Measurements from ENCODE around the gene SLC15A4. TPM values are rescaled to one million over a fixed set of nuclear protein-coding genes. Genes with fewer than 3 reads are reported as not detected.

SLC15A4 gene
- total and polyA plus RNA-seq, 5 donors from 2014 or later: 1.7 to 12.4 (median 3.1) TPM

GRCh38 chr12:128793701-128794100 is 30.1 kb downstream of the SLC15A4 start:
- no peaks in the 10 kb centered on the region for H3K4me1 ChIP-seq (ENCODE audit: control insufficient read depth, insufficient read depth, low read length, poor library complexity, severe bottlenecking)
- H3K27me3 ChIP-seq (ENCODE audit: control insufficient read depth, insufficient read depth, low read length): no peaks in the 10 kb centered on the region

DNA sequence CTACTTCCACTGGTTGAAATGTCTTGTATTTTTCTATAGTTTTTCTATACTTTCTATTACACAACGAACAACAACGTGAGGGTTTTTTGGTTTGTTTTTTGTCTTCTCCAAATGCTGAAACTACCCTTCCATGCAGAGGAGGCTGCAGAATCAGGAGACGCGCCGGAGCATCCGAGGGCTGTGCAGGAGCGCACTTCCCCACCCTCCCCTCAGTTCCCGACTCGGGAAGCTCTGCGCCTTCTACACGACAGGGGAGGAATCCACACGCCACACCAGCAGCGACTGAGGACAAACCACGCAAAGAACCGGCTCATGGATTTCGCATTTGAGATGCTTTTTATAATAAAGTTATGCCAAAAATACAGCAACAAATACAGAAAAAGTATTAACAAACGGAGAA is 30.9 kb downstream of the SLC15A4 start:
- Mint-ChIP-seq H3K27ac (no peak overlapping the region), H3K4me1 (peaks cover 8 to 22% (median 10%) of the 10 kb centered on the region in 4 donors), H3K36me3 (peaks cover 32% of the 10 kb centered on the region), H3K4me3 (no peak overlapping the region), H3K27me3 (no peaks in the 10 kb centered on the region), H3K9me3 (no peaks in the 10 kb centered on the region)
- no peaks in the 10 kb centered on the region for H3K4me1 ChIP-seq (ENCODE audit: control insufficient read depth, insufficient read depth, low read length, poor library complexity, severe bottlenecking)
- DNase-seq (no peak), ATAC-seq (ENCODE audit: low read depth in 2 of 2) (no peak)
- no peaks in the 10 kb centered on the region for H3K9me3 ChIP-seq (ENCODE audit: control insufficient read depth in 2 of 2, low read length in 2 of 2)
- no peaks in the 10 kb centered on the region for H3K27me3 ChIP-seq (ENCODE audit: control insufficient read depth, insufficient read depth, low read length)
- peaks cover 43% of the 10 kb centered on the region for H3K36me3 ChIP-seq (ENCODE audit: control insufficient read depth, insufficient read depth, low read length)
- H3K4me3 ChIP-seq (ENCODE audit: low read depth, low read length): no peak overlapping the region
- no peak overlapping the region for H3K27ac ChIP-seq (ENCODE audit: insufficient read depth, low read length, poor library complexity, severe bottlenecking)

More at GRCh38 chr12:128793701-128794100, 30.1 kb downstream of the SLC15A4 start:
- peaks cover 50% of the 10 kb centered on the region for H3K36me3 ChIP-seq (ENCODE audit: control insufficient read depth, insufficient read depth, low read length)
- Mint-ChIP-seq H3K27me3 (no peaks in the 10 kb centered on the region), H3K27ac (no peak overlapping the region), H3K9me3 (no peaks in the 10 kb centered on the region), H3K36me3 (peaks cover 41% of the 10 kb centered on the region), H3K4me1 (peaks cover 9 to 24% (median 10%) of the 10 kb centered on the region in 4 donors), H3K4me3 (no peak overlapping the region)
- no peak overlapping the region for H3K4me3 ChIP-seq (ENCODE audit: low read depth, low read length)
- no peak overlapping the region for H3K27ac ChIP-seq (ENCODE audit: insufficient read depth, low read length, poor library complexity, severe bottlenecking)
- H3K9me3 ChIP-seq (ENCODE audit: control insufficient read depth in 2 of 2, low read length in 2 of 2): no peaks in the 10 kb centered on the region
- no peak for ATAC-seq (ENCODE audit: low read depth in 2 of 2)
- no peak for DNase-seq

DNA sequence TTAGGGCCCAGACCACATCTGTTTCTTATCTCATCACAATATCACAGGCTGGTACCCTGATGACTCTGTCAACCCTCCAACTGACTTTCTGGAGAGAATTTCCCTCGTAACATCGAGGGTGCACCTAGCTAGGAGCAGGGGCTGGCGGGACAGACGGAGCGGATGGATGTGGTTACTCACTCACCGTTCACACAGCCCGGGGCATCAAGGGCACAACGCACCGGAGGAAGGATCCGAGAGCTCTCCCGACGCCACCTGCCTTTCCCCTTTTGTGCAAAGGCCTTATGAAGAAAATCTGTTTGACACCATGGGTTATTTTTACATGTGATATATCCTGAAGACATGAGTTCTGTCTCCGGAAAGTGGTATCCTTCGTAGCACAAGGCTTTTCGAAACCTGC is 31.4 kb downstream of the SLC15A4 start:
- peaks cover 38% of the 10 kb centered on the region for H3K36me3 ChIP-seq (ENCODE audit: control insufficient read depth, insufficient read depth, low read length)
- Mint-ChIP-seq H3K4me3 (no peak overlapping the region), H3K27ac (peak overlapping the region in 2 of 3 donors; percentile 21 to 43), H3K27me3 (no peaks in the 10 kb centered on the region), H3K9me3 (no peaks in the 10 kb centered on the region), H3K36me3 (peaks cover 29% of the 10 kb centered on the region), H3K4me1 (peaks cover 3 to 18% (median 8%) of the 10 kb centered on the region in 4 donors)
- no peak for DNase-seq
- no peak for ATAC-seq (ENCODE audit: low read depth in 2 of 2)
- H3K4me1 ChIP-seq (ENCODE audit: control insufficient read depth, insufficient read depth, low read length, poor library complexity, severe bottlenecking): no peaks in the 10 kb centered on the region
- H3K27me3 ChIP-seq (ENCODE audit: control insufficient read depth, insufficient read depth, low read length): no peaks in the 10 kb centered on the region
- H3K9me3 ChIP-seq (ENCODE audit: control insufficient read depth in 2 of 2, low read length in 2 of 2): no peaks in the 10 kb centered on the region
- H3K4me3 ChIP-seq (ENCODE audit: low read depth, low read length): no peak overlapping the region
- no peak overlapping the region for H3K27ac ChIP-seq (ENCODE audit: insufficient read depth, low read length, poor library complexity, severe bottlenecking)

GRCh38 chr12:128791395-128792322 is 32.1 kb downstream of the SLC15A4 start:
- no peaks in the 10 kb centered on the region for H3K4me1 ChIP-seq (ENCODE audit: control insufficient read depth, insufficient read depth, low read length, poor library complexity, severe bottlenecking)
- DNase-seq (no peak), ATAC-seq (ENCODE audit: low read depth in 2 of 2) (no peak)
- Mint-ChIP-seq H3K36me3 (peaks cover 29% of the 10 kb centered on the region), H3K4me3 (no peak overlapping the region), H3K4me1 (peaks cover 0 to 12% (median 8%) of the 10 kb centered on the region in 4 donors), H3K27me3 (no peaks in the 10 kb centered on the region), H3K9me3 (no peaks in the 10 kb centered on the region), H3K27ac (peak overlapping the region in 2 of 3 donors; percentile 29 to 67)
- H3K27me3 ChIP-seq (ENCODE audit: control insufficient read depth, insufficient read depth, low read length): no peaks in the 10 kb centered on the region
- H3K36me3 ChIP-seq (ENCODE audit: control insufficient read depth, insufficient read depth, low read length): peaks cover 33% of the 10 kb centered on the region
- H3K4me3 ChIP-seq (ENCODE audit: low read depth, low read length): no peak overlapping the region
- no peak overlapping the region for H3K27ac ChIP-seq (ENCODE audit: insufficient read depth, low read length, poor library complexity, severe bottlenecking)
- H3K9me3 ChIP-seq (ENCODE audit: control insufficient read depth in 2 of 2, low read length in 2 of 2): no peaks in the 10 kb centered on the region

DNA sequence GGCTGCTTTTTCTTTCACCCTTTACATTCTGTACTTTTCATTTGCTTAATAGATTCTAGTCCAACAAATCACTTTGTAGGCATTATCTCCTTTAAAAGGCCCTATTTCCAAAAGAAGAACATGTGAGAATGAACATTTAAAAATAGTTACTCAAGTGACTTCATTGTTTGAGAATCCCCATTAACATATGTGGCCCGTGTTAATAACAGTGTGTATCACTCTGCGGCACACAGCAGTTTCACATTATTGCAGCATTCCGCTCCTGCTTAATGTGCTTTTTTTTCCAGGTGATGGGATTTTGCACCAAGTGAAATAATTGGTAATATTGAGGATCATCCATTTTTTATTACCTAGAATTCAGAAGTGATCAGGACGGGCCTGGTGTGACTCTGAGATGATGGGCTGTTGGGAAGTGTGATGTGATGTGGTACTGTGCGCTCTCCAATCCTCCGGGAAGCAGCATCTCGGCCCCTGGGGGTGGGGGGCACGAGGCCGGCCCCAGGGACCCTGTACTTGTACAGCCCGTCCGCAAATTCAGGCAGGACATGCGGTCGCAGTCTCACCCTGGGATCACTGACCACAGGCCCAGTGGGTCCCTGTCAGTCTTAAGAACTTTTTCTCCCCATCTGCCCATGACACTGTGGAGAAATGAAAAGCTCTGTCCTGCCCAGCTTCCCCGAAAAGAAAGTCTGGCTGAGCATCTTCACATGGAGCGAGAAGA is 32.9 kb downstream of the SLC15A4 start:
- Histone ChIP-seq H3K4me1 (ENCODE audit: control insufficient read depth, insufficient read depth, low read length, poor library complexity, severe bottlenecking) (no peaks in the 10 kb centered on the region), H3K36me3 (ENCODE audit: control insufficient read depth, insufficient read depth, low read length) (peaks cover 29% of the 10 kb centered on the region), H3K9me3 (ENCODE audit: control insufficient read depth in 2 of 2, low read length in 2 of 2) (no peaks in the 10 kb centered on the region), H3K27ac (ENCODE audit: insufficient read depth, low read length, poor library complexity, severe bottlenecking) (no peak overlapping the region), H3K4me3 (ENCODE audit: low read depth, low read length) (no peak overlapping the region), H3K27me3 (ENCODE audit: control insufficient read depth, insufficient read depth, low read length) (no peaks in the 10 kb centered on the region)
- no peak overlapping the region for H3K4me3 Mint-ChIP-seq
- DNase-seq: no peak
- peak overlapping the region in 1 of 3 donors; percentile 15 for H3K27ac Mint-ChIP-seq
- H3K36me3 Mint-ChIP-seq: peaks cover 26% of the 10 kb centered on the region
- no peaks in the 10 kb centered on the region for H3K27me3 Mint-ChIP-seq
- H3K9me3 Mint-ChIP-seq: no peaks in the 10 kb centered on the region
- H3K4me1 Mint-ChIP-seq: peaks cover 0 to 10% (median 6%) of the 10 kb centered on the region in 4 donors
- ATAC-seq (ENCODE audit: low read depth in 2 of 2): no peak

GRCh38 chr12:128790221-128790620 is 33.5 kb downstream of the SLC15A4 start:
- Mint-ChIP-seq H3K36me3 (peaks cover 25% of the 10 kb centered on the region), H3K27me3 (no peaks in the 10 kb centered on the region), H3K4me3 (no peak overlapping the region), H3K27ac (no peak overlapping the region), H3K9me3 (no peaks in the 10 kb centered on the region), H3K4me1 (peaks cover 0 to 10% (median 6%) of the 10 kb centered on the region in 4 donors)
- Histone ChIP-seq H3K9me3 (ENCODE audit: control insufficient read depth in 2 of 2, low read length in 2 of 2) (no peaks in the 10 kb centered on the region), H3K27ac (ENCODE audit: insufficient read depth, low read length, poor library complexity, severe bottlenecking) (no peak overlapping the region), H3K4me3 (ENCODE audit: low read depth, low read length) (no peak overlapping the region), H3K4me1 (ENCODE audit: control insufficient read depth, insufficient read depth, low read length, poor library complexity, severe bottlenecking) (no peaks in the 10 kb centered on the region), H3K36me3 (ENCODE audit: control insufficient read depth, insufficient read depth, low read length) (peaks cover 24% of the 10 kb centered on the region), H3K27me3 (ENCODE audit: control insufficient read depth, insufficient read depth, low read length) (no peaks in the 10 kb centered on the region)
- ATAC-seq (ENCODE audit: low read depth in 2 of 2) (no peak), DNase-seq (no peak)

DNA sequence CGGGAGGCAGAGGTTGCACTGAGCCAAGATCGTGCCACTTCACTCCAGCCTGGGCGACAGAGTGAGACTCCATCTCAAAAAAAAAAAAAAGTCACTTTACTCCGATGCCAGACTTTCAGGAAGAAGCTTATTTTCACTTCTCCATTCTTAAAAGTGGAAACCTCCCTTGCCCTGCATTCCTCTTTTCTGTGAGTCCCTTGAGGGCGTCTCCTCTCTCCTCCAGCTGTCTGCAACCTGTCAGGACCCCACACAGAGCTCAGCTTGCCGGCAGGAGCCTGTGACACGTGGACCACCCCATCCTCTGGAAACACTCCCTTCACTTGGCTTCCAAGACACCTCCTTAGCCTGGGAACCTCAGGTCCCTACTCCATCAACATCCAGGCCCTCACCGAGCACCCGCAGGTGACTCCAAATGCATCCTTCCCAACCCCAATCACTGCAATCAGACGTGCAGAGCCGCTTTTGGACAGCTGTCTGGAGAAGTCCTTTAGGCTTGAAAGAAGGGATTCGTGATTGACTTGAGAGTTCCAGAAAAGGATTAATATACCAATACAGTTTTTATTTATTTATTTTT is 34.3 kb downstream of the SLC15A4 start:
- peaks cover 16% of the 10 kb centered on the region for H3K36me3 ChIP-seq (ENCODE audit: control insufficient read depth, insufficient read depth, low read length)
- Mint-ChIP-seq H3K4me3 (no peak overlapping the region), H3K27me3 (no peaks in the 10 kb centered on the region), H3K36me3 (peaks cover 21% of the 10 kb centered on the region), H3K4me1 (peaks cover 0 to 5% (median 2%) of the 10 kb centered on the region in 4 donors), H3K9me3 (no peaks in the 10 kb centered on the region), H3K27ac (no peak overlapping the region)
- no peak overlapping the region for H3K4me3 ChIP-seq (ENCODE audit: low read depth, low read length)
- no peaks in the 10 kb centered on the region for H3K4me1 ChIP-seq (ENCODE audit: control insufficient read depth, insufficient read depth, low read length, poor library complexity, severe bottlenecking)
- DNase-seq: no peak
- no peak for ATAC-seq (ENCODE audit: low read depth in 2 of 2)
- H3K27me3 ChIP-seq (ENCODE audit: control insufficient read depth, insufficient read depth, low read length): no peaks in the 10 kb centered on the region
- no peak overlapping the region for H3K27ac ChIP-seq (ENCODE audit: insufficient read depth, low read length, poor library complexity, severe bottlenecking)
- no peaks in the 10 kb centered on the region for H3K9me3 ChIP-seq (ENCODE audit: control insufficient read depth in 2 of 2, low read length in 2 of 2)

Data from CD4-positive, CD25-positive, alpha-beta regulatory T cell (primary cell).